Sigmoid colon (tissue), 3 donors: Measurements from ENCODE around the gene TNFSF15.

ENCODE experiments used
- POLR2A ChIP-seq, 2 donors: fragments of 450-650 bp; IDR thresholded peaks; one replicate each; pipeline ENCODE4 v1.6.1; 2016; ENCODE audit warnings: antibody characterized with exemption in 2 of 2, mild to moderate bottlenecking in 2 of 2, moderate library complexity in 2 of 2
- TF ChIP-seq, protein P1 (sequence below), 4 experiments: fragments of 450-650 bp in 3 of 4; fragments of 200-600 bp in 1 of 4; IDR thresholded peaks; one replicate each; pipeline ENCODE4 v1.5.1; 2016 to 2019; ENCODE audit warnings: antibody characterized with exemption in 4 of 4, mild to moderate bottlenecking in 3 of 4, moderate library complexity in 2 of 4

- TF ChIP-seq, protein P1, sequence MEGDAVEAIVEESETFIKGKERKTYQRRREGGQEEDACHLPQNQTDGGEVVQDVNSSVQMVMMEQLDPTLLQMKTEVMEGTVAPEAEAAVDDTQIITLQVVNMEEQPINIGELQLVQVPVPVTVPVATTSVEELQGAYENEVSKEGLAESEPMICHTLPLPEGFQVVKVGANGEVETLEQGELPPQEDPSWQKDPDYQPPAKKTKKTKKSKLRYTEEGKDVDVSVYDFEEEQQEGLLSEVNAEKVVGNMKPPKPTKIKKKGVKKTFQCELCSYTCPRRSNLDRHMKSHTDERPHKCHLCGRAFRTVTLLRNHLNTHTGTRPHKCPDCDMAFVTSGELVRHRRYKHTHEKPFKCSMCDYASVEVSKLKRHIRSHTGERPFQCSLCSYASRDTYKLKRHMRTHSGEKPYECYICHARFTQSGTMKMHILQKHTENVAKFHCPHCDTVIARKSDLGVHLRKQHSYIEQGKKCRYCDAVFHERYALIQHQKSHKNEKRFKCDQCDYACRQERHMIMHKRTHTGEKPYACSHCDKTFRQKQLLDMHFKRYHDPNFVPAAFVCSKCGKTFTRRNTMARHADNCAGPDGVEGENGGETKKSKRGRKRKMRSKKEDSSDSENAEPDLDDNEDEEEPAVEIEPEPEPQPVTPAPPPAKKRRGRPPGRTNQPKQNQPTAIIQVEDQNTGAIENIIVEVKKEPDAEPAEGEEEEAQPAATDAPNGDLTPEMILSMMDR (IDR thresholded peaks at IDR 0.05): no peak
- no peak for TF ChIP-seq POLR2A (IDR thresholded peaks at IDR 0.05)
Observed at GRCh38 chr9:114789006-114789405, 16.8 kb downstream of the TNFSF15 start.
